GM23248 (cell line): Measurements from ENCODE around the gene B4GALNT1.

Experiments
- EZH2 ChIP-seq: fragments of 200-600 bp; sonication (generic); IDR thresholded peaks from 2 replicates; pipeline ENCODE4 v1.6.1; 2018; ENCODE audit warnings: antibody characterized with exemption, mild to moderate bottlenecking; ENCODE audit not compliant: insufficient read depth, poor library complexity, severe bottlenecking
- EZH2phosphoT487 ChIP-seq: fragments of 200-600 bp; sonication (generic); IDR thresholded peaks from 2 replicates; pipeline ENCODE4 v1.6.1; 2018; ENCODE audit warnings: antibody characterized with exemption, moderate library complexity, mild to moderate bottlenecking, low read depth; ENCODE audit not compliant: insufficient read depth

GRCh38 chr12:57622293-57623245, 10.4 kb downstream of the B4GALNT1 start:
- TF ChIP-seq EZH2phosphoT487 (no peak), EZH2 (no peak)
